ENCODE data around the gene GNE.

GNE gene

DNA sequence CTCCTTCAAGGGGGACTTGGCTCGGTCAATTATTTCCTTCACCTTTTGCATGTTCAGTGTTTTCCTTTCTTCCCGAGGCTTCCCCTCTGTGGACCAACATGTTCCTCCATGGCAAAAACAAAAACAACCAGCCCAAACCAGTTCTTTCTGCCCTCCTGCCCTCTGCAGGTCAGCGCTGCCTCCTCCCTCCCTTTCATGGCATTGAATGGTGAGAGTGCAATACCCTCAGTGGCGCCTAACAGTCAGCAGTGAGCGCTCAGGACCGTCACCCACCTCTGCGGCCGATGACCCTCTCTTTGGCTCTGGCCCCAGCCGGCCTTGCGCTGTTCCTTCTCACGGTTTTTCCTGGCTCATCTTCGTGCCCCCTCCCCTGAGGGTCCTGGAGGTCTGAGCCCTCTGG is 34.4 kb upstream of the GNE start:
- TF ChIP-seq, protein P1, sequence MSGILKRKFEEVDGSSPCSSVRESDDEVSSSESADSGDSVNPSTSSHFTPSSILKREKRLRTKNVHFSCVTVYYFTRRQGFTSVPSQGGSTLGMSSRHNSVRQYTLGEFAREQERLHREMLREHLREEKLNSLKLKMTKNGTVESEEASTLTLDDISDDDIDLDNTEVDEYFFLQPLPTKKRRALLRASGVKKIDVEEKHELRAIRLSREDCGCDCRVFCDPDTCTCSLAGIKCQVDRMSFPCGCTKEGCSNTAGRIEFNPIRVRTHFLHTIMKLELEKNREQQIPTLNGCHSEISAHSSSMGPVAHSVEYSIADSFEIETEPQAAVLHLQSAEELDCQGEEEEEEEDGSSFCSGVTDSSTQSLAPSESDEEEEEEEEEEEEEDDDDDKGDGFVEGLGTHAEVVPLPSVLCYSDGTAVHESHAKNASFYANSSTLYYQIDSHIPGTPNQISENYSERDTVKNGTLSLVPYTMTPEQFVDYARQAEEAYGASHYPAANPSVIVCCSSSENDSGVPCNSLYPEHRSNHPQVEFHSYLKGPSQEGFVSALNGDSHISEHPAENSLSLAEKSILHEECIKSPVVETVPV (CRISPR knock-in tag; IDR thresholded peaks at IDR 0.05): no peak
- no peak for TF ChIP-seq GLIS3 (CRISPR knock-in tag; IDR thresholded peaks at IDR 0.05)
- TF ChIP-seq ZC3H10 (CRISPR knock-in tag; IDR thresholded peaks at IDR 0.05): no peak
- no peak for TF ChIP-seq RARB (CRISPR knock-in tag; IDR thresholded peaks at IDR 0.05)
- no peak for TF ChIP-seq PPARA (CRISPR knock-in tag; IDR thresholded peaks at IDR 0.05; ENCODE audit: borderline replicate concordance)
- TF ChIP-seq, protein P2, sequence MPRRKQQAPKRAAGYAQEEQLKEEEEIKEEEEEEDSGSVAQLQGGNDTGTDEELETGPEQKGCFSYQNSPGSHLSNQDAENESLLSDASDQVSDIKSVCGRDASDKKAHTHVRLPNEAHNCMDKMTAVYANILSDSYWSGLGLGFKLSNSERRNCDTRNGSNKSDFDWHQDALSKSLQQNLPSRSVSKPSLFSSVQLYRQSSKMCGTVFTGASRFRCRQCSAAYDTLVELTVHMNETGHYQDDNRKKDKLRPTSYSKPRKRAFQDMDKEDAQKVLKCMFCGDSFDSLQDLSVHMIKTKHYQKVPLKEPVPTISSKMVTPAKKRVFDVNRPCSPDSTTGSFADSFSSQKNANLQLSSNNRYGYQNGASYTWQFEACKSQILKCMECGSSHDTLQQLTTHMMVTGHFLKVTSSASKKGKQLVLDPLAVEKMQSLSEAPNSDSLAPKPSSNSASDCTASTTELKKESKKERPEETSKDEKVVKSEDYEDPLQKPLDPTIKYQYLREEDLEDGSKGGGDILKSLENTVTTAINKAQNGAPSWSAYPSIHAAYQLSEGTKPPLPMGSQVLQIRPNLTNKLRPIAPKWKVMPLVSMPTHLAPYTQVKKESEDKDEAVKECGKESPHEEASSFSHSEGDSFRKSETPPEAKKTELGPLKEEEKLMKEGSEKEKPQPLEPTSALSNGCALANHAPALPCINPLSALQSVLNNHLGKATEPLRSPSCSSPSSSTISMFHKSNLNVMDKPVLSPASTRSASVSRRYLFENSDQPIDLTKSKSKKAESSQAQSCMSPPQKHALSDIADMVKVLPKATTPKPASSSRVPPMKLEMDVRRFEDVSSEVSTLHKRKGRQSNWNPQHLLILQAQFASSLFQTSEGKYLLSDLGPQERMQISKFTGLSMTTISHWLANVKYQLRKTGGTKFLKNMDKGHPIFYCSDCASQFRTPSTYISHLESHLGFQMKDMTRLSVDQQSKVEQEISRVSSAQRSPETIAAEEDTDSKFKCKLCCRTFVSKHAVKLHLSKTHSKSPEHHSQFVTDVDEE (CRISPR knock-in tag; IDR thresholded peaks at IDR 0.05): no peak
- no peak for TF ChIP-seq ZFP30 (CRISPR knock-in tag; IDR thresholded peaks at IDR 0.05)
- no peak for TF ChIP-seq ESRRG (CRISPR knock-in tag; IDR thresholded peaks at IDR 0.05)
- TF ChIP-seq TOX (CRISPR knock-in tag; IDR thresholded peaks at IDR 0.05; ENCODE audit: borderline replicate concordance): no peak
- no peak for TF ChIP-seq TCF4 (CRISPR knock-in tag; IDR thresholded peaks at IDR 0.05; ENCODE audit: borderline replicate concordance)
- no peak for TF ChIP-seq CSDC2 (CRISPR knock-in tag; IDR thresholded peaks at IDR 0.05)
- TF ChIP-seq ZFP3 (CRISPR knock-in tag; IDR thresholded peaks at IDR 0.05): no peak
- TF ChIP-seq ARNTL (CRISPR knock-in tag; IDR thresholded peaks at IDR 0.05; ENCODE audit: borderline replicate concordance, low read depth): no peak
- TF ChIP-seq SNAI2 (CRISPR knock-in tag; IDR thresholded peaks at IDR 0.05): no peak
- no peak for ATAC-seq

DNA sequence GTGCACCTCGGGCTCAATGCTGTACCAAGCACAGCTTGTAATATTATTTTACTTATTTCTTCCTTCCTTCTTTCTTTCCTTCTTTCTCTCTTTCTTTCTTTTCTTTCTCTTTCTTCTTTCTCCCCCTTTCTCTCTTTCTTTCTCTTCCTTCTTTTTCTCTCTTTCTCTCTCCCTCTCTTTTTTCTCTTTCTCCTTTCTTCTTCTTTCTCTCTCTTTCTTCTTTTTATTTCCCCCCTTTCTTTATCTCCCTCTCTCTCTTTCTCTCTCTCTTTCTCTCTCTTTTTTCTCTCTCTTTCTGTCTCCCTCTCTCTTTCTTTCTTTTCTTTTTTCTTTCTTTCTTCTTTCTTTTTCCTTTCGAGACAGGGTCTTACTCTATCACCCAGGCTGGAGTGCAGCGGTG is 32.7 kb upstream of the GNE start:
- ATAC-seq: no peak
- TF ChIP-seq PPARA (CRISPR knock-in tag; IDR thresholded peaks at IDR 0.05; ENCODE audit: borderline replicate concordance) (no peak), CSDC2 (CRISPR knock-in tag; IDR thresholded peaks at IDR 0.05) (no peak), ZFP30 (CRISPR knock-in tag; IDR thresholded peaks at IDR 0.05) (no peak), OSR1 (CRISPR knock-in tag; IDR thresholded peaks at IDR 0.05) (no peak), BACH2 (CRISPR knock-in tag; IDR thresholded peaks at IDR 0.05; ENCODE audit: borderline replicate concordance) (no peak), ZNF565 (CRISPR knock-in tag; conservative IDR thresholded peaks at IDR 0.05; ENCODE audit: low read depth) (no peak), TOX (CRISPR knock-in tag; IDR thresholded peaks at IDR 0.05; ENCODE audit: borderline replicate concordance) (no peak), ZNF70 (CRISPR knock-in tag; IDR thresholded peaks at IDR 0.05) (no peak), ISL1 (CRISPR knock-in tag; IDR thresholded peaks at IDR 0.05) (no peak), RARB (CRISPR knock-in tag; IDR thresholded peaks at IDR 0.05) (no peak), ARNTL (CRISPR knock-in tag; IDR thresholded peaks at IDR 0.05; ENCODE audit: borderline replicate concordance, low read depth) (no peak), ZFP3 (CRISPR knock-in tag; IDR thresholded peaks at IDR 0.05) (no peak)
- TF ChIP-seq, protein P3, sequence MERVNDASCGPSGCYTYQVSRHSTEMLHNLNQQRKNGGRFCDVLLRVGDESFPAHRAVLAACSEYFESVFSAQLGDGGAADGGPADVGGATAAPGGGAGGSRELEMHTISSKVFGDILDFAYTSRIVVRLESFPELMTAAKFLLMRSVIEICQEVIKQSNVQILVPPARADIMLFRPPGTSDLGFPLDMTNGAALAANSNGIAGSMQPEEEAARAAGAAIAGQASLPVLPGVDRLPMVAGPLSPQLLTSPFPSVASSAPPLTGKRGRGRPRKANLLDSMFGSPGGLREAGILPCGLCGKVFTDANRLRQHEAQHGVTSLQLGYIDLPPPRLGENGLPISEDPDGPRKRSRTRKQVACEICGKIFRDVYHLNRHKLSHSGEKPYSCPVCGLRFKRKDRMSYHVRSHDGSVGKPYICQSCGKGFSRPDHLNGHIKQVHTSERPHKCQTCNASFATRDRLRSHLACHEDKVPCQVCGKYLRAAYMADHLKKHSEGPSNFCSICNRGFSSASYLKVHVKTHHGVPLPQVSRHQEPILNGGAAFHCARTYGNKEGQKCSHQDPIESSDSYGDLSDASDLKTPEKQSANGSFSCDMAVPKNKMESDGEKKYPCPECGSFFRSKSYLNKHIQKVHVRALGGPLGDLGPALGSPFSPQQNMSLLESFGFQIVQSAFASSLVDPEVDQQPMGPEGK (CRISPR knock-in tag; IDR thresholded peaks at IDR 0.05; ENCODE audit: borderline replicate concordance): no peak
- TF ChIP-seq, protein P2 (CRISPR knock-in tag; IDR thresholded peaks at IDR 0.05): no peak
- TF ChIP-seq, protein P1 (CRISPR knock-in tag; IDR thresholded peaks at IDR 0.05): no peak
- TF ChIP-seq, protein P4, sequence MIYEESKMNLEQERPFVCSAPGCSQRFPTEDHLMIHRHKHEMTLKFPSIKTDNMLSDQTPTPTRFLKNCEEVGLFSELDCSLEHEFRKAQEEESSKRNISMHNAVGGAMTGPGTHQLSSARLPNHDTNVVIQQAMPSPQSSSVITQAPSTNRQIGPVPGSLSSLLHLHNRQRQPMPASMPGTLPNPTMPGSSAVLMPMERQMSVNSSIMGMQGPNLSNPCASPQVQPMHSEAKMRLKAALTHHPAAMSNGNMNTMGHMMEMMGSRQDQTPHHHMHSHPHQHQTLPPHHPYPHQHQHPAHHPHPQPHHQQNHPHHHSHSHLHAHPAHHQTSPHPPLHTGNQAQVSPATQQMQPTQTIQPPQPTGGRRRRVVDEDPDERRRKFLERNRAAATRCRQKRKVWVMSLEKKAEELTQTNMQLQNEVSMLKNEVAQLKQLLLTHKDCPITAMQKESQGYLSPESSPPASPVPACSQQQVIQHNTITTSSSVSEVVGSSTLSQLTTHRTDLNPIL (CRISPR knock-in tag; IDR thresholded peaks at IDR 0.05; ENCODE audit: low read depth): no peak

All from SK-N-SH treated with all-trans-retinoic acid at 6 μM for 48 hours (cell line).